ENCODE data around the gene GMDS. TPM values are rescaled to one million over a fixed set of nuclear protein-coding genes. Genes with fewer than 3 reads are reported as not detected.

Gene GMDS
- total RNA-seq, 1 donor from 2014 or later = 17.9 TPM

- no peak for TF ChIP-seq CTCF (conservative IDR thresholded peaks at IDR 0.05; ENCODE audit: low read depth, low read length)
- no peak overlapping the region for H3K4me3 ChIP-seq (ENCODE audit: low read depth, low read length)
- no peak for DNase-seq (ENCODE audit: low read depth)
These were observed 664.0 kb downstream of the GMDS start for GRCh38 chr6:1581120-1581991.

GRCh38 chr6:1580585-1580984, 664.8 kb downstream of the GMDS start:
- DNase-seq (ENCODE audit: low read depth) = no peak
- no peak overlapping the region for H3K4me3 ChIP-seq (ENCODE audit: low read depth, low read length)
- no peak for TF ChIP-seq CTCF (conservative IDR thresholded peaks at IDR 0.05; ENCODE audit: low read depth, low read length)

- H3K4me3 ChIP-seq (ENCODE audit: low read depth, low read length) = no peak overlapping the region
- DNase-seq (ENCODE audit: low read depth) = no peak
- no peak for TF ChIP-seq CTCF (conservative IDR thresholded peaks at IDR 0.05; ENCODE audit: low read depth, low read length)
These were observed 665.3 kb downstream of the GMDS start for GRCh38 chr6:1580109-1580508.

- no peak for DNase-seq (ENCODE audit: low read depth)
- no peak for TF ChIP-seq CTCF (conservative IDR thresholded peaks at IDR 0.05; ENCODE audit: low read depth, low read length)
- no peak overlapping the region for H3K4me3 ChIP-seq (ENCODE audit: low read depth, low read length)
These were observed 666.3 kb downstream of the GMDS start for GRCh38 chr6:1579096-1579495.

- DNase-seq (ENCODE audit: low read depth) = no peak
- no peak for TF ChIP-seq CTCF (conservative IDR thresholded peaks at IDR 0.05; ENCODE audit: low read depth, low read length)
- no peak overlapping the region for H3K4me3 ChIP-seq (ENCODE audit: low read depth, low read length)
These were observed 667.3 kb downstream of the GMDS start for GRCh38 chr6:1577896-1578745.

- TF ChIP-seq CTCF (conservative IDR thresholded peaks at IDR 0.05; ENCODE audit: low read depth, low read length) = no peak
- no peak for DNase-seq (ENCODE audit: low read depth)
- H3K4me3 ChIP-seq (ENCODE audit: low read depth, low read length) = no peak overlapping the region
These were observed 668.2 kb downstream of the GMDS start for GRCh38 chr6:1577146-1577680.
